Stimulated activated naive CD4-positive, alpha-beta T cell (primary cell): ENCODE results near the gene FHIT.
"Not testable (repeated sequence)": the region's sequence is repeated elsewhere in the genome, so short reads cannot be mapped to it uniquely, and the experiment has no call there.

Experiments
- DNase-seq, 6 experiments: peaks; one replicate each; lab custom pipeline; 2025; lab: John Stamatoyannopoulos, UW

Gene FHIT

DNA sequence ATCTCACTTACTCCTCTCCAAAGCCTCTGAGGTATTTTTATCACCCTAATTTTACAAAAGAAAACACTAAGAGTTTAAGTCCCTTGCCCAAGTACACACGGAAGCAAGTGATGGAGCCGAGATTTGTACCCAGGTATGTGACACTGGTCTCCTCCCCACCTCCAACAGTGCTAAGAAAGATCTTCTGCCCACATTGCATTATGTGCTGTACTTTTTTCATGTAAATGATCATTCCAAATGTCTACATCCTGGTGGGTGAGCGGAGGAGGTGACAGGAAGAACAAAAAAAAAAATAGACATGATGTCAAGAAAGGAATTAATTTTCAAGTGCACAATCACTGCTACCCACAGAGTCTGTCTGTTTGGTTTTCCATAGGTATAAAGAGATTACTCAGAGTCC lies 694.1 kb downstream of the FHIT start:
- no peak for DNase-seq

DNA sequence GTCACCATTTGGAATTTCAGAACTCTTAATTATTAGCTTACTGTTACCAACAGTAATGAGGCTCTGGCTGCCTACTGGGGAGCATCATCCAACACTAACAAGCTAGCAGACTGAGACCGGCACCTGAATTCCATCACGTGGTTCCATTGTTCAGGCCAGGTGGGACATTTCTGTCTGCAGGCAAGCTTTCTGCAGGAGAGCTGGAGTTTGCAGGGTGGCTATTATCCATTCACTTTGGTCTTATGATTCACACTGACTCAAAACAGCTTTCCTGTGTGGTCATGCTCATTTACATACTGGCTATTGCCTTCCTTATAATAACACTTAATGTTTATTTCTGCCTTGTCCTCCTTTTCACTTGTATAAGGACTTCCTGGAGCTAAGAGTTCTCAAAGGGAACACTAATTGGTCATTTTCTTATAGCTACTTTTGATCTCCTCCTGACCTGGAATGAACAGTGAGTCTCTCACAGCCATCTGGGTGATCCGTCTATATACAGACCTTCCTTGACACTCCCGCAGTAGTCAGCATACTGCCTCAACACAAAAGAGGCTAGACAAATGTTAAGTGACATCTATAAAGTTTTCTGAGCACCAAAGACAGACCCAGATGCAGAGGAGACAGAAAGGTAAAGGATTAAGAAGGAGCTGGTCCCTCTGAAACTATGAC lies 695.4 kb downstream of the FHIT start:
- DNase-seq = no peak

DNA sequence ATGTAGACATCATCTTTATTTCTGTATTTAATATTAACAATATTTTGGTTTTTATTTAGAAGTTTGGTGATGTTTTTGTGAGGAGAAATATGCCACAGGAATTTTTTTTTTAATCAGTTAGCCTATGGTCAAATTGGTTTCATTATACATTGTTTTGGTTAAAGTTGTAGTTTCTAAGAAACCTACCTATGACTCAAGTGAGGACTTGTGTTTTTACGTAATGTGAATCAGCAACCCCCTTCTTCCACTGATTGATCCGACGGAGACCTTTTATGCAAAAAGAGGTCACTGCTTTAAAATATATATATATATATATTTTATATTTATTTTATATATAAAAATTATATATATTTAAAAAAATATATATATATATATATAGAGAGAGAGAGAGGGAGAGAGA lies 698.1 kb downstream of the FHIT start:
- DNase-seq = no peak

DNA sequence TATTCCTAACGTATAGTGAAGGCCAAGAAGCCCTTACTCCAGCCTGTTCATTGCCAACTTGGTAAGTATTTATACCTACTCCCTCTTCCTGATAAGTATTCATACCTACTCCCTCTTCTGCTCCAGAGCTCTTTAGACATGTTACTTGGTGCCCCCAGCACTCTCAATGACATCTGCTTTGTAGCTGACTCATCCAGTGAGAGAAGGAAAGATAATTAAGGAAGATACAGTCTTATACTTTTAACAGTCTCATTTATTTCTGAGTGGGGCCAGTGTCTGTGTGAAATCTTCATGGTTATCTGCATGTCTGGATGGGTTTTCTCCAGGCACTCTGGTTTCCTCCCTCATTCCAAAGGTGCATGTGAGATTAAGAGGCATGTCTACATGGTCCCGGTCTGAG lies 698.7 kb downstream of the FHIT start:
- no peak for DNase-seq

DNA sequence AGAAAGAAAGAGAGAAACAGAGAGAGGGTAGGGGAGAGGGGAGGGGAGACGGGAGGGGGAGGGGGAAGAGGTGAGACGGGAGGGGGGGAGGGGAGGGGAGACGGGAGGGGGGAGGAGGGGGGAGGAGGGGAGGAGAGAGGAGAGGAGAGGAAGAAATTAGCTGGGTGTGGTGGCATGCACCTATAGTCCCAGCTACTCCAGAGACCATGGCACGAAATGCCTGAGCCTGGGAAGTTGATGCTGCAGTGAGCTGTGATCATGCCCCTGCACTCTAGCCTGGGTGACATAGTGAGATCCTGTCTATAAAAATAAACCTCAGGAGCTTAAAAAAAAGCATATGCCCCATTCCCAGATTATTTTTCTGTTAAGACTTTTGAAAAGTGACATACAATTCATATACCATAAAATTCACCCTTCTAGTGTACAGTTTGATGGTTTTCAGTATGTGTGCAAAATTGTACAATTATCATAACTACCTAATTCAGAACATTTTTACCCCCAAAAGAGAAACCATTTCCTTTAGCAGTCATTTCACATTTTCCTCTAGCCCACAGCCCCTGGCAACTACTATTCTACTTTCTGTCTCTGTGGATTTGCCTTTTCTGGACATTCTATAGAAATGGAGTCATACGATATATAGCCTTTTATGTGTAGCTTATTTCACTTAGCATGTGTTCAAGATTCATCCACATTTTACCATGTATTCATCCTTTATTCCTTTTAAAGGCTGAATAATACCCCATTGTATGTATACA lies 699.6 kb downstream of the FHIT start:
- DNase-seq = no peak

DNA sequence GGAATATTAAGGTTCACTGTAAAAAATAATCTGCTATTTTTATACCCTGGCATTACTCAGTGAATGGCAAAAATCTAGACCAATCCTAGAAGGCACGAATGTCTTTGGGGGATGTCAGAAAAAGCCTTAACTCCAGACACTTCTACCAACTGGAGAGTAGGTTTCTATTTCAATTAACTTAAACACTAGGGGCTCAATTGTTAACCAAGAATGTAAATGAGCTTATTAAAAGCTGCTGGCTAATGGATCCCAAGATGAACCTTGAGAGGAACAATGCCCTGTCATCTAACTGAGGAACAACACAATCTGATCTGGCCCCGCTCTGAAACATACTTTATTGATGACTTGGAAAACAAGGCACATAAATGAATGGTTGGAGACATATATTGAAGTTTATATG lies 701.4 kb downstream of the FHIT start:
- no peak for DNase-seq

DNA sequence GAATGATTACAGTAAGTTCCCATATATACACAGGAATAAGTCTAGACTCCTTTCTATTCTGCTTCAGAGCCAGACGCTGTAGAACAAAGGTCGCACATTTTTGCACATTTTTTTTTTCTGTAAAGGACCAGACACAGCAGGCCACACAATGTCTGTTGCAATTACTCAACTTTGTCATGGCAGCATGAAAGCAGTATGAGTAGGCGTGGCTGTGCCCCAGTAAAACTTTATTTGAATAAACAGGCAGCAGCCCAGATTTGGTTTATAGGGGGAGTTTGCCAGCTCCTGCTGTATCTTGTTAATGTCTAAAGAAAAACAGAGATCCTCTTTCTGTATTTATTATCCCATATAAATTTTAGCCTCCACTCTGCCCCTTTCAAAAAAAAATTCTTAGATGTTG lies 708.3 kb downstream of the FHIT start:
- DNase-seq = no peak

DNA sequence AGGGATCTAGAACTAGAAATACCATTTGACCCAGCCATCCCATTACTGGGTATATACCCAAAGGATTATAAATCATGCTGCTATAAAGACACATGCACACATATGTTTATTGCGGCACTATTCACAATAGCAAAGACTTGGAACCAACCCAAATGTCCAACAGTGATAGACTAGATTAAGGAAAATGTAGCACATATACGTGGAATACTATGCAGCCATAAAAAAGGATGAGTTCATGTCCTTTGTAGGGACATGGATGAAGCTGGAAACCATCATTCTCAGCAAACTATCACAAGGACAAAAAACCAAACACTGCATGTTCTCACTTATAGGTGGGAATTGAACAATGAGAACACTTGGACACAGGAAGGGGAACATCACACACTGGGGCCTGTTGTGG lies 711.9 kb downstream of the FHIT start:
- DNase-seq = not testable (repeated sequence)

DNA sequence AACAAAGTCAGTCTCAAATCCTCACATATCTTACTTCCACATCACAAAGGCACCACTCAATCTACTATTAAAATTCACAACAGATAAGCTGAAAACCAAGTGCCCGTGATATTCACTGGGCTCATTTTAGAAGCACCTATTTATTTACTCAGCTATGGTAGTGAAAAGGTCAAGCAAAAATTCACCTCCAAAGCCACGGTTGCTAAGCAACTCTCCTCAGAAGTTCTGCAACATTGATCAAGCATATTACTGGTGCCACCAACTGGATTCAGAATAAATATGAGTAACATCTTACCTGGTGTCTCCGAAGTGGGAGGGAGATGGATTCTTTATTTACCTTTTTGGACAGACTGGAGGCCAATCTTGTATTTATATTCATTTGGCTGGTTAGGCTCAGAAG lies 714.8 kb downstream of the FHIT start:
- no peak for DNase-seq

DNA sequence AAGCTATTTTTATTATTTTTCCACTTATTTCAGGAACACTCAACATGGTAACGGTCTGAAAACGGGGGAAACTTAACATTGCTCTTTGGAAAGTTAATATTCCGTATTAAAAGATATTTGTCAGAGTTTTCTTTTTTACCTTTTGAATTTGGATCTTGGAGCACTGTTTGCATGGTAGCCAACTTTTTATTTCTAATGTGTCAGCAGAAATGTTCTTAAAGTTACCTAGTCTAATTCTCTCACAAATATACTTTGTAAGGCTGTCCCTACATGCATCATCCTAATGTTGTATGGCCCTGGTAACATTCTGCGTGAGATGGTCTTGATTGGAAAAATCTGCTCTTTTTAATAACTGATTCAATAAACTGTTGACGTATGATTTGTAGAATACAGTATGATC lies 719.5 kb downstream of the FHIT start:
- DNase-seq = no peak

DNA sequence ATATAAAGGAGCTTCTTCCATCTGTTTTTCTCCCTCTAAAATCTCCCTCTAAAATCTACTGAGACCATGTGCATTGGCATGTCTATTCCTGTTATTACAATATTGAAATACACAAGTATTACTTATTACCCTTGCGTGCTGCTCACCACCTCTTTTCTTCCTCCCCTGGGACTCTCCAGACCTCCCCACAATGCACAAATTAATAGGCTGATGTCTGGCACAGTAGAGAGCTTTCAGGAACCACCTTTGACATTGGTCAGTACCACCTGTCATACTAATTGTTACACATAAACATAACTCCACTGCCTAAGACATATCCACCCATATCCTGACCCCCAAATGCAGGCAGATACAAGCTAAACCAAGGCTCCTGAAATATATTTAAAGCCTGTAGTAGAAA lies 722.6 kb downstream of the FHIT start:
- no peak for DNase-seq

DNA sequence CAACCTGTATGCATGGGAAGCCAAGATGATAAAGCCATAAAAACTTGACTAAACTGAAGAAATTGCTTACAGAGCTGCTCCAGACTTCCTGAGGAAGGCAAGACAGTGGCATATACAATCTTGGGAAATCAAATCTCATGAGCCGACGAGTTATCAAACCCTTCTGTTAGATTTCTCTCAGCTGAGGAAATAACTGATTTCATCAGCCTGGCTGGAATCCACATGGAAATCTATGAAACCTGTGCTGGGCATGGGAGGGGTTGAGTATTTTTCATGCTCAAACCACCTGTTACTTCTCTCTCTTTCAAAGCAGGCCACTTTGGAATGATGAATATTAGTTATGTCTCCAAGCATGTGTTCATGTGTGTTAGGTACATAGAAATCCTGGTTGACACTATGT lies 727.7 kb downstream of the FHIT start:
- DNase-seq = no peak

DNA sequence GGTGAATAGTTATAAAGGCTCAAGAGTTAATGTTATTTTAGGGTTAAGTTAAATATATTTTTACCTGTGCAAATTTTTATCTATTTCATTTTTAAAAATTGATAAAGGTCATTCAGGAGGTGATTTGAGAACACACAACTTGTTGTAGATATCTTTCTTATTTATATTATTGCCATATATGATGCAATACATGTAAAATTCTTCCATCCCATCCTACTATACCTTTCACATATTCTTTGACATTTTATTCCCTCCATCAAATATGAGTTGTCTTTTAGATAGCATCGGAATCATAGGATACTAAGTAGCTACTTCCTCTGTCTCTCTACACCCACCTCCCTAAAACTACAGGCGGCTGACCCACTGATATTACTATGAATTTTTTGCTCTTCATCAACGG lies 734.1 kb downstream of the FHIT start:
- no peak for DNase-seq

DNA sequence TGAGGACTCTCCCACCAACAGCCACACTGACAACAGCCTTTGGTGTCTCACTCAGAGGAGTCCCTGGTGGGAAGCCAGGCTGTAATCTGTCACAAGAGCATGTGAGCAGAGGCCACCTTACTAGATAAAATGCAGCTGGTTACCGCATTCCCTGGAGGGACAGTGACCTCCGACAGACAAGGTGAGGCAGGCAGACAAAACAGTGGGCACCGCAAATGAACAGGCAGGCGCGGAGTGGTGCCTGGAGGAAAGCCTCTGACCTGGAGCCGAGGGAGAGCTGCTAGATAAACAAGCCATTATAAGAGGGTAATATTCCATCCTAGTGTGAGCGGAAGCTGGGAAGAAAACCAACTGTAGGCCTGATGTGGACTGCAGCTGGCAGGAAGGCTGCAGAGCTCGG lies 736.4 kb downstream of the FHIT start:
- DNase-seq = no peak

DNA sequence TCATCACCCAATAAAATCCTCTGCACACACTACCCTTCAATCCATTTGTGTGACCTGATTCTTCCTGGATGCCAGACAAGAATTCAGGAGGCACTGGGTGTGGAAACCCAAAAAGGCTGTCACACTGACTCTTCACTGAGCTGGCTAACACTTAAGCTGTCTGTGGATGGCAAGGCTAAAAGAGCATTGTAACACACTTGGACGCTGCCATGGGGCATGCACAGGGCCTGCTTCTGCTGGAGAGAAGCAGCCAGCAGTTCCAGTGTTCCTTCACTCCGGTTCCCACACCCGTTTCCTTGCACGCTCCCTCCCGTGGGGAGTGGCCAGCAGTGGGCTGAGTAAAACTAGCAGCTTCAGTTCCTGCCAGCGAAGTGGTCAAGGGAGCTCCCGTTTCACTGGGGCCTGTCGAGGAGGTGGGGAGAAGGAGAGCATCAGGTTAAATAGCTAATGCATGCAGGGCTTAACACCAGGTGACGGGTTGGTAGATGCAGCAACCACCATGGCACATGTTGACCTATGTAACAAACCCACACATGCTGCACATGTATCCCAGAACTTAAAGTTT lies 737.1 kb downstream of the FHIT start:
- DNase-seq = no peak

DNA sequence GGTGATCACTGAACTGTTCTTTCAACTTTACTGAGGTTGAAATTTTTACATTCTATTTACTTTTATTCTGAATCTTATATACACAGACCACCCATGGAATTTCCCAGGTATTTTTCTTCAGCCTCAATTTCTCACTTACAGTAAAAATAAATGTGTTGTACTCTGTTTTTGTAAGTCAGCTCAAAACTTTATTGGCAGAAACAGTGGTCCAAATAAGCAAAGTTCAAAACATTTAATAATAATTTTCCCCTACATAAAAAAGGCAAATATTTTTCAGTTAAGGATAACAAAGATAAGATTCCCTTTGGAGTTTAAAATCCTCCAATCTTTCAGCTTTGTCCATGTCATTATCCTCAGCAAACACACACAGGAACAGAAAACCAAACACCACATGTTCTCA lies 738.0 kb downstream of the FHIT start:
- DNase-seq = no peak

DNA sequence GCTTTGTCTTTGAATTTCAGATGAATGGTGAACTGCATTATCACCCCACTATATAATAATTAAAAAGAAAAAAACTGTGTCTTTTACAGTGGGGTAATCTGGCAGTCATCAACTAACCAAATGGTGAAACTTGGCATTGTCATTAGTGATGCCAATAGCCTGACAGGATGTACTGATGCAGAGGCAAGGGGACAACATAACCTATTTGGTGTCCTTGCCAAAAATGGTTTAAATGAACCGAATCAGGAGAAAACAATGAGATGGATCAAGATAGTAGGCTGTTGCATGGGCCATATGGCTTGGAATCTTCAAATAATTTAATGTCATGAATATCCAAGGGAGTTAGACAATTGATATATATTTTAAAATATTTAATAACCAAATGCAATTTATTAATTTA lies 738.7 kb downstream of the FHIT start:
- DNase-seq = no peak

DNA sequence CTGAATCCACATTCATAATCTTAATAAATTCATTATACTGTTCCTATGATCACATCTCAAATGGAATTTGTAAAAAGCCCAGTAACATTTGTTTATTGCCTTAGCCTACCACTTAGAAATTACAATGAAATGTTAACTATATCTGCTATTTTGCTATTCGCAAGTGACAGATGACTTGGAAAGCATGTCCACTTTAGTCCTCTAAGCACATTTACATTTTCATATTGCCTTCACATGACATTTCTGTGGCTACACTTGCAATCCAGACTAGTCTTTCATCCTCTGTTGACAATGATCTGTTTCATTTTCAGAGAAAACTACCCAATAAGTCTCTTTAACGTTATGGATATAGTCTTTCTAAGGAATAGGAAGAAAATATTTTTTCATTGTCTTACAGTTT lies 741.8 kb downstream of the FHIT start:
- no peak for DNase-seq

DNA sequence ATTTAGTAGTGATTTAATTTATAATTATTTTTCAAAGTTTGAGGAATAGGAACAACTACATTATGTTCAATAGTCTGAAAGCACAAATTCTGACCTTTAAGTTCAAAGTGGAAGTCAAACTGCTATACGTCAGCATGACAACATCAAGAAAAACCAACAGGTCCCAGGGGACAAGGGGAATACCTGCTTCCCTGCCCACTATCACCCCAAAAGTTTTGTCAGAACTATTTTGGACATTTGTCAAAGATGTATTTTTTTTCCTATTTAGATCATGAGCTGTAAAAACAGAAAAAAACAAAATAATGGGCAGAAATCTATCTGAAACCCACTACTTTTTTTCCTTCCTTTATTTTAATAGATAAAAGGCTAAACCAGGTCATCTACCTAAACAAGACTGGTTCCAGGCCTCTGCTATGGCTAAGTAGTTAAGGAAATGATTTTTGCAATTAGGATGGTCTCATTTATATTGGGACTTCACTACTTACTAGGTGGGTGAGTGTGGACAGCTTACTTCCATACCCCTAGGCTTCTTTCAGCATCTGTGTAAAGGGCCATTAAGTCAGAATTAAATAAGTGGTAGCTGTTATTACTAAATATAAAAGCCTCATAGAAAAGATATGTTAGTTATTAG lies 746.3 kb downstream of the FHIT start:
- no peak for DNase-seq

DNA sequence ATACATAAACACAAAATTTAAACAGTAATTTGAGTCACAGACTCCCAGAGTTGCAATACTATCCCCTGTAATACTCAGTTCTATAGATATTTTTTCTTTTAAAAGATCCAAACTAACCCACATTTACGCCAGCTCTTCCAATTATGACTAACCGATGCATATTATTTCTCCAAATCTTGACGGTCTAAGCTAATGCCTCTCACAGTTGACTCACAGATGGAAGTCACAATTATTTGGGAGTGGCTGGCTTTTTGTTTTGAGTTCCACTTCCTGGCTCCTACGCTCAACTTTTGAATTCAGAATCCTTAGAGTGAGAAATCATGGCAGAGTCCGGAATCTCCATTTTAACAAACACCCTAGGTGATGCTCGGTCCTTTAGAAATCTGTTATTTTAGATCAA lies 749.9 kb downstream of the FHIT start:
- no peak for DNase-seq

DNA sequence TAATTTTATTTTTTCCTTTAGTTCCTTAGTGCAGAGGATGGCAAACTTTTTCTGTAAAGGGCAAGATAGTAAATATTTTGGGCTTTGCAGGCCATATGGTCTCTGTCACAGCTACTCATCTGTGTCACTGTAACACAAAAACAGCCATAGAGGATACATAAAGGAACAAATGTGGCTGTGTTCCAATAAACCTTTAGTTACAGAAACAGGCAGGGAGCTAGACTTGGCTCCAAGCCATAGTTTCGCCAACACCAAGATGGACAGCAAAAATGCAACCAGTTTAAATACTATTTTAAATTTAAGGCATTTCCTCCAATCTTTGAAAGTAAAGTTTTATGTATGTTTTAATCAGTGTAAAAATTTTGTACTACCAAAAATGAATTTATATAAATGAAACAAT lies 753.4 kb downstream of the FHIT start:
- no peak for DNase-seq

DNA sequence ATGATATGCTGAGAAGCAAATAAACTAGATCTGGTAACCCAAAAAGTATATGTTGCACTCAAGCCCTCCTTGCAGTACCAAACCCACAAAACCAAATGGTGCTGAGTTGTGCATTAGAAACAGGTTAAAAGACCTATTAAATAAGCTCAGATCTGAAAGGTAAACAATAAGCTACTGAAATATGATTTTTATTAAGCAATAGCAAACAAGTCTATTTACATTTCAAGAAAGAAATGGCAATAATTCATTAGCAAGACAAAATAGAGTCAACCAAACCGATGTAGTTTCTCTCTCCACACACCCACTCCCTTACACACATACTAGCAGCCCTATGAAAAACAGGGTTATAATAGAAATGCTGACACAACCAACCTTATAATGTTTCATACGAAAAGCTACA lies 760.3 kb downstream of the FHIT start:
- DNase-seq = no peak

DNA sequence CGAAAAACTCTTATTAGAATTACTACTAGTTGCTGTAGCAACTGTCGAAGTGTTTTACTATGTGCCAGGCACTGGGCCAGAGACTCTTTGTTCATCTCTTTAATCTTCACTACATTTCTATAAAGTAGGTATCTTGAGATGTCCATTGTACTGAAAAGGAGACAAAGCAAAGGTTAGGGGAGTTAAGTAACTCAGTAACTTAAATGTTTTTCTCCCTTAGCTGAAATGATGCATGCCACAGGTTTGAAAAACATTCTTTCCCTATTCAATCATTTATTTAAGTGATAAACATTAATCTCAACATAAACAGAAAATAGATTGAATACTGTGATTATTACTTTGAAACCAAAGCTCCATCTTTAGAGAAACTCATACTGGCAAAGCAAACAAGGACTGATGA lies 776.2 kb downstream of the FHIT start:
- no peak for DNase-seq
